Subcutaneous adipose tissue (tissue), 4 donors: ENCODE results near the gene TMEM163. TPM values are rescaled to one million over a fixed set of nuclear protein-coding genes. Genes with fewer than 3 reads are reported as not detected.

Experiments used
- total RNA-seq, 4 donors: library from RNA; depleted of rRNA; stranded (reverse); fragments of >200 nt; gene quantifications; one replicate each; pipeline ENCODE4 v1.1.0, GENCODE V29; 2016
- TF ChIP-seq, protein P1 (sequence below): fragments of 450-650 bp; IDR thresholded peaks from one replicate; pipeline ENCODE4 v1.5.1; 2016; ENCODE audit warnings: low read depth, mild to moderate bottlenecking, control low read depth, antibody characterized with exemption, moderate library complexity

TMEM163 gene
- total RNA-seq, 4 donors from 2014 or later, result 0.16 to 3.2 TPM; not detected in 2

DNA sequence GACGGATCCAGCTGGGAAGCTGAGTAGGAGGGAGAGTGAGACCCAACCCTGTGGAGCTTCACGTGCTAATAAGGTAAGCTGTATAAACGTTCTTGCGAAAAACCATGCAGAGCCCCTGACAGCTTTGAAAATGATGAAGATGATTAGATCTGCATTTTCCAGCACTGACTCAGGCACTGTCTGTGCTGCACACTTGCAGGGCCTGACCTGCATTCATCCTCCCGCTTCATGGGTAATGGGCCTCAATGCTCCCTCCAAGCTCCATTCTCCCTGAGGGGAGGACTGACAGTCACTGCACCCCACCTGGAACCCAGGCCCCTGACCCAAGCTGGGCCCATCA is 205.4 kb downstream of the TMEM163 start:
- TF ChIP-seq, protein P1, sequence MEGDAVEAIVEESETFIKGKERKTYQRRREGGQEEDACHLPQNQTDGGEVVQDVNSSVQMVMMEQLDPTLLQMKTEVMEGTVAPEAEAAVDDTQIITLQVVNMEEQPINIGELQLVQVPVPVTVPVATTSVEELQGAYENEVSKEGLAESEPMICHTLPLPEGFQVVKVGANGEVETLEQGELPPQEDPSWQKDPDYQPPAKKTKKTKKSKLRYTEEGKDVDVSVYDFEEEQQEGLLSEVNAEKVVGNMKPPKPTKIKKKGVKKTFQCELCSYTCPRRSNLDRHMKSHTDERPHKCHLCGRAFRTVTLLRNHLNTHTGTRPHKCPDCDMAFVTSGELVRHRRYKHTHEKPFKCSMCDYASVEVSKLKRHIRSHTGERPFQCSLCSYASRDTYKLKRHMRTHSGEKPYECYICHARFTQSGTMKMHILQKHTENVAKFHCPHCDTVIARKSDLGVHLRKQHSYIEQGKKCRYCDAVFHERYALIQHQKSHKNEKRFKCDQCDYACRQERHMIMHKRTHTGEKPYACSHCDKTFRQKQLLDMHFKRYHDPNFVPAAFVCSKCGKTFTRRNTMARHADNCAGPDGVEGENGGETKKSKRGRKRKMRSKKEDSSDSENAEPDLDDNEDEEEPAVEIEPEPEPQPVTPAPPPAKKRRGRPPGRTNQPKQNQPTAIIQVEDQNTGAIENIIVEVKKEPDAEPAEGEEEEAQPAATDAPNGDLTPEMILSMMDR, result no peak

DNA sequence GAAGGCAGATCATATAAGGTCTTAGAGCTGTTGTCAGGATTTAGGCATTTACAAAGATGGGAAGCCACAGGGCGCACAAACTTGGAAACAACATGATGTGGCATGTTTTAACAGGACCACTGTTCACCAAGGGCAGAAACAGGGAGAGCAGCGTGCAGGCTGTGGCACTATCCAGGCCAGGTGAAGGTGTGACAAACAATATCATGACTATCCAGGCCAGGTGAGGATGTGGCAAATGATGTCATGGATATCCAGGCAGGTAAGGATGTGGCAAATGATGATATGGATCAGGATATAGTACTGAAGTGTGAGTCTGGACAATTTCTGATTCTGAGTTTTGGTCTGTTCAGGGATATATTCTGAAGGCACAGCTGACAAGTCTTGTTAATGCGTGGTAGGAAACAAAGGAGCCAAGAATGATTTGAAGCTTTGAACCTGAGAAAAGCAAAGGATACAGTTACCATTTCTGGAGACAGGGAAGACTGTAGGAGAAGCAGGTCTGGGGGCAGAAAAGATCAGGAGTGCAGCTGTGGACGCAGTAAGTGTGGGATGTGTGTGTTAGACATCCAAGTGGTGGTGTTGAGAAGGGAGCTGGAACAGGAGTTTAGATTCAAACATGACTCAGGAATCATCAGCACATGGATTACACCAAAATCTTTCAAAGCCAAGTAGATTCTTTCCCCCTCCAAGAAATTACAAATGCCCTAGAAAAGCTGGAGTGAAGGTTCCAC is 205.9 kb downstream of the TMEM163 start:
- TF ChIP-seq, protein P1, result no peak

DNA sequence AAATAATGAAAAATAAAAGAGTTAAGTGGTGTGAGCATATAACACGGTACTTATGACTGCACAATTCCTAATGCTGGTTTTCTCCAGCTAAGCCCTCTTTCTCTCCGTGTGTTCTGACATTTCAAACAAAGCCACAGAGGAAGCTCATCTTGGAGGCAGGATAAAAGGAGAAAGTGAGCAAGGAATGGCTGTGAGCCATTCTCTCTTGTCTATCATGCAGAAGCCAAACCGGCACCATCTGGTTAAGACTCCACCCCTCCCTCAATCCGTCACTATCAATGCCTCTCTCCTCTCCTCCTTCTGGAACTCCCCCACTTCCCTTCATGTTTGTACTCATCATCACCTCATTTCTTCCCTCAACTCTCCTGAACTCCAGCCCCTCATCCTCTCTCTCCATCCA is 210.4 kb downstream of the TMEM163 start:
- TF ChIP-seq, protein P1, result no peak

DNA sequence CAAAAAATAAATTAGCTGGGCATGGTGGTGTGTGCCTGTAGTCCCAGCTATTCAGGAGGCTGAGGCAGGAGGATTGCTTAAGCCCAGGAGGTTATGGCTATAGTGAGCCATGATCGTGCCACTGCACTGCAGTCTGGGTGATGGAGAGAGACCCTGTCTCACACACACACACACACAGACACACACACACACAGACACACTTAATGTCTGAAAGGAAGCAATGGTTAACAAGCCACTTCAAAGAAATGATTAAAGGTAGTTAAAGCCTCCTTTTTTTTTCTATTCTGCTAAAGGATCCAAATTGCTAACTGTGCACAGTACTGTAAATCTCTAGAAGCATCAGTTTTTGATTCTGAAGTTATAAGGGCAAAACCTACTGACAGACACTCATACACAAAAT is 211.1 kb downstream of the TMEM163 start:
- TF ChIP-seq, protein P1, result no peak

DNA sequence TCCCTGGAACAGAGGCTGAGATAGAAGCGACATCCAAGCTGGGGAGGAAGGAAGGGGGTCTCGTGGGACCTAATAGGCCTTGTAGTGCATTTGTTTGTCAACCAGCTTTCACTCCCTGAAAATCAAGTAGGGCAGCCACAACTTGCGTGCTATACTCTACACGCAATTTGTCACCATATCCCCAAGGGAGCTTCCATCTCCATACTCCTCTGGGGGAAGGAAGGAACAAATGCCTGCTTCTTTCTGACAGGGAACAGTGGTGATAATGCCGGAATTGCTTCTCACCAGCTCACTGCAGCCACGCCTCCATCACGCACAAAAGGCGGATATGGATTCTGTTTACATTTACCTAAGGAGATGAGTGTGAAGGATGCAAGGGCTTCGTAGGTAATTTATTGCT is 213.4 kb downstream of the TMEM163 start:
- TF ChIP-seq, protein P1, result no peak

DNA sequence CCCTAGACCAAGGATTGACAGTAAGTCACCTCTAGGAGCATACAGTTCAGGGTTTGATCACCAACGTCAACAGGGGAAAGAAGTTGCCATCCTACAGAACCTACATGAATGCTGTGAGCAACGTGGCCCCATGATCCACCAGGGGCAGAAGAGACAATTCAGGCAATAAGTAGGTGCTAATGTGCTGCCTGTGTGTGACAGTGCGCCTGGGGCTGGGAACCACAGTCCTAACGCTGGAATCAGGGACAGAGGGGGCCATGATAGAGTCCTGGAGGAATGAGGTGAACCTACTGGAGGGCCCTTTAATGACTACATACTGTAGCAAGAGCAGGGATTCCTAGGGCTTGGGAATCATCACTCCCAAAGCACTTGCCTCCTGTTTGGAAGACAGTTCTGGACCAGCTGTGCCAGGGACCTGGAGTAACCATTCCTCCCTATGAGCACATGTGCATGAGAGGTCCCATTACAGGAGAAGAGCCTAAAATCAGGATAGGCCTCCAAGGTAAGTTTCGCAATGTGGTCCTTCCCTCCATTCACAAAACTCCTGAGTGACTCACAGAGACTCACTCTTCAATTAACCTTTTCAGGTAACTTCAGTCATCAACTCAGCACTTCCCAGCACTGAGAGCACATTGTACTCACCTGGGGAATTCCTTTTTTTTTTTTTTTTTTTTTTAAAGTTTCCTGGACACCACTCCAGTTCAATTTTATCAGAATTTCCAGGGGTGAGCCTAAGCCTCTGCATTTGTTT is 214.0 kb downstream of the TMEM163 start:
- TF ChIP-seq, protein P1, result no peak

DNA sequence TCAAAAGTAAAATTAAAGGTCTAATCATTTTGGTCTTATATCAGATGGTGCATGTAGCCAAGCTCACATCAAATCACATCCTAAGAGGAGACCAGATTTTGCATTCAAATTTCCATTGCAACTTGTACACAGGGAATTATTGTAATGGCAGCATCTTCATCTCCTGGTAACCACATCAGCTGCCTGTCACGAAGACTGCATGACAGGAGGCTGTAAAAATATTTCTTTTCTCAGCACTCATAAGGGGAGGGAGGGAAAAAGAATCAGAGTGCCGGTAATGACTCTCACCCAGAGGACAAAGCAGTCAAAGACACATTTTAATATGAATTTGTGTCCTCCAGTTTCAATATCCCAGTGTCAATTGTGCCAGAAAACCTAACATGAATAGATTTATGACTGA is 216.7 kb downstream of the TMEM163 start:
- TF ChIP-seq, protein P1, result no peak
